SIG-M5 treated with dmso at 0.1 percent for 504 hours (cell line): Measurements from ENCODE around the gene ALDH5A1.
"Not testable (repeated sequence)": the region's sequence is repeated elsewhere in the genome, so short reads cannot be mapped to it uniquely, and the experiment has no call there.

Experiments
- DNase-seq: peaks from one replicate; lab custom pipeline; 2025; ENCODE audit not compliant: unreplicated experiment; lab: John Stamatoyannopoulos, UW

ALDH5A1 gene

DNA sequence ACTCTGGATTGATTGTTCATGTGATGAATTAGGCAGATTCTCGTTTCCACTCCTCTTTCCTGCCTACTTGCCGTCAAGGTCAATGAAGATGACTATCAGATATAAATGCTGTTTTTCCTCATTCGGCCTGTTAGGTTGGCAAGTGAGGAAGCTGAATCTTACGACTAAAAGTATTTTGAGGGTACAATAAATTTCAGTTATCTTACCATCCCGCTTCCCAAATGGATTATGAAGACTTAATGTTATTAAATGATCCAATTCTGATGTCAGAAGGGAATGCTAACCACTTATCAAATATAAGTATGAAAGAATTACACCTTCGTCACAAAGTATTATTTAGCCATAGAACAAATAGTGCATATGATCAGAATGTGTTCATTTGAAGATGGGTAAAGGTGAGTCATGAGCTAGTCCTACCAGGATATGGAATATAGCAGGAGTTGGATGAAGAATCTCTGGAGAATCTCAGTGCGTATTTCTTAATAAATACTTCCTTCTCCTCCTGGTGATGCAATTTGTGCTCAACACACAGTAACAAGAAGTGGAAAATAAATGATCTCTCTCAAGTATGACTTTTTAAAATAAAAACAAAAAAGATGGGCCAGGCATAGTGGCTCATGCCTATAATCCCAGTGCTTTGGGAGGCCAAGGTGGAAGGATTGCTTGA is 10.0 kb upstream of the ALDH5A1 start:
- no peak for DNase-seq

DNA sequence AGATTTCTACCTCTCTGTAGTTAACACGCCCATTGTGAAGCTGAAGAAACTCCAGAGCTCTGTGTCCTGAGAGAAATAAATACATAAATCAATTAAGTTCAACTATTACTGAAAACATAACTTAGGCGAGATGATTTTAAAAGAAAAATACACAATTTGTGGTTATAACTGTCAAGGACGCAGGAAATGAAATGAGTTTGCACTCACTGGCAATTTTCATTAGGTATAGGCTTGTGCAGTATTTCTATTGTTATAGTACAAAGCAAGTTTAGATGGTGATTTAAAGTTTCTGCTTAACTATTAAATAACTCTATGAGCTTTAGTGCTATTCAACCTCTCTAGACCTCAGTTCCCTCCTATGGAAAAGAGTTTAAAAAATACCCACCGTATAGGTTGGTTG is 8.7 kb upstream of the ALDH5A1 start:
- DNase-seq = no peak

DNA sequence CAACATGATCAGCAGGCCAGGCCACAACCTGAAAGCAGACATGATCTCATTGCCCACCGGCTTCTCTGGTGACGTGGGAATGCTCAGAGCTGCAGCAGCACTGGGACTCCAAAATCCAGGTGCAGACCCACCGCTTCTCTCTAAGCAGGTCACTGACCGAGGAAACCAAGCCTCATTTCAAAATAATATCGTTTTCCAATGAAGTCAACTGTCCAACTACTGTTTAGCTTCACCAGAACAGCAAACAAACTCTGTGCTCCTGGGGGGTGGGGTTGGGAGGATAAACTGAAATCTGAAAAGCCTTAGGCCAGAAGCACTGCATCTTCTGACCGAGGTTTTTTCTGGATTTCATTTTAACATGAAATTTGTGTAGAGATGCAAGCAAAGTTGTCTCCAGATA is 5.3 kb upstream of the ALDH5A1 start, which contains the start of gene GPLD1:
TSS of gene GPLD1 (minus strand) at position 109 of the 400 bp plus-strand sequence. CDS start at position 42, 67 bp downstream.
- no peak for DNase-seq

DNA sequence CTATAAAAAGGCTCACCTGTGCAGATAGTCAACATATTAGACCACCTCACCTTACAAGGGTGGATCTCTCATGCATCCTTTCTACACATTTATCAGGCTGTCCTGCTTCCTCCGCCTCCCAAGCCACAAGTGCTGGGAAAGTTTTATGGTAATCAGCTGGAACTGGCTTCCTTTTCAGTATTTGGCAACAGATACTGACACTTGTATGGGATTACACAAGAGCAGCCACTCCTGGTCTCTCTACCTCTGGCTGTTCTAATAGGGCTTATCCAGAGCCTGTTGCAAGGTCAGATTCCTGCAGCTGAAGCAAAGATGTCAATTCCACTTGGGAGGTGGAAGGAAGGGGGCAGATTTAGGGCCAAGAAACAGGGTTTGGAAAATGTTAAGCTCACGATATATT is 4.9 kb upstream of the ALDH5A1 start:
- DNase-seq = peak; percentile 5

DNA sequence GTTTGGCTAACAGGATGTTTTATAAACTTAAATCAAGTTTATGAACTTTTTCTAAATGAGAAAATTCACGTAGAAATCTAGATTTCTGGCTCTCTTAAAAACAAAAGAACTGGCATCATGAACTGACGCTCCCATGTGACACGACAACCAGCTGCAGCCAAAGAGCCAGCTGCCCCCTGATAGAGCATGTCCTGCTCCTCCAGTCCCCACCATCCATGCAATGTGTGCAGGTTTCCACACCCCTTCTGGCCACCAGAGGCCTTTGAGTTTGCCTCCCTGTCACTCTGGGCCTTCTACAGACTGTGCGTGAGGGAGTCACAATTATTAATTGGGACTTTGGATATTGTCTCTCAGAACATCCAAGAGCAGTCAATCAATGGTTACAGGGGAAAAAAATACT is 3.8 kb upstream of the ALDH5A1 start:
- no peak for DNase-seq

DNA sequence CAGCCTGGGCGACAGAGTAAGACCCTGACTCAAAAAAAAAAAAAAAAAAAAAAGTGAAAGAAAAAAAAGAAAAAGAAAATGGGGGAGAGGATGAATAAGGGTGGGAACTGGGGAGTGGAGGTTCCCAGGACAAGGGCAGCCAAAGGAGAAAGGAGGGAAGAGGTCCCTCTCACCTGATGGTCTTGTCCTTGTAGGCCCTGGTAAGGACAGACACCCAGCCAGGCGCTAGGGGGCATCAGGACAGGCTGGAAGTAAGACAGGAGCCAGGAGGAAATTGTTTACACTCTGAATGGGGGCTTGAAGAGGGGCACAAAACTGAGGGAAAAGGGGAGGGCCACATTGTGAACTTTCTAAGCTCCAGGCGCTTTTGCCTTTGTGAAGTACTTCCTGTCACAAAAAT is 2.3 kb upstream of the ALDH5A1 start:
- peak; percentile 17 for DNase-seq

DNA sequence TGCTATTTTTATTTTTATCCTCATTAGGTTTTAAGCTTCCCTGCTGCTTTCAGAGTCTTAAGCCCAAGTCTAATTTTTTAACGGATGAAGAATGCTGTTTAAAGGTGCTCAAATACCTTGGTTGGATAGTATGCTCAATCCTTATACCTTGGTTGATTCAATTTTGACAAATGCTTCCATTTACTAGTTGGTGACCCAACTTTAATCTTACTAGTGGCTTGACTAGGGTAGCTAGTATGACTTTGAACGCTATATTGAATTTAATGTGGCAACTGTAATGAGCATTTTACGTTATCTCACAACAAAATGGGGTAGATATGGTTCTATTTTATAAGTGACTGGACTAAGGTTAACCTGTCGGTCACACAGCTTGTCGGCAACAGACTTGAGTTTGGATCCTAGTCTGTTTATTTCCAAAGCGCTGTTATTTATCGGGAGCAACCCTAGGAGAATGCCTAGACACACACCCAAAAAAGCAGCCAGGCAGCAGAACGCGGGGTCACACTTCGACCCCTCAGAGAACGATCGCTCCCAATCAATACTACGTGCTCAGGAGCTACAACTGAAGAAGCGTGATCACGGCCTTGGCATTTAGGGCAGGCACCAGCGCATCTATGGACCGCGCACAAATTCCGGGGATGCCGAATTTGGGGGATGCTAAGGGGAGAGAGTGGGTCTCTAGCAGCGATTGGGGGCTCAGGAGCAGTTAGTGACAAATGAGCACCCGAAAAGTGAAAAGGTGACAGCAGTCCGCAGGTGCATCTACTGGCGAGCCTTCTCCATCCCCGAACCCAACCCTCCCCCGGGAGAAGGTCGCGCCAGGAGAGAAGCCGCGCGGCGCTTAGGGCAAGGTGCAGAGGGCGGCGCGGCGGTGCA is 586 bp upstream of the ALDH5A1 start:
- no peak for DNase-seq

DNA sequence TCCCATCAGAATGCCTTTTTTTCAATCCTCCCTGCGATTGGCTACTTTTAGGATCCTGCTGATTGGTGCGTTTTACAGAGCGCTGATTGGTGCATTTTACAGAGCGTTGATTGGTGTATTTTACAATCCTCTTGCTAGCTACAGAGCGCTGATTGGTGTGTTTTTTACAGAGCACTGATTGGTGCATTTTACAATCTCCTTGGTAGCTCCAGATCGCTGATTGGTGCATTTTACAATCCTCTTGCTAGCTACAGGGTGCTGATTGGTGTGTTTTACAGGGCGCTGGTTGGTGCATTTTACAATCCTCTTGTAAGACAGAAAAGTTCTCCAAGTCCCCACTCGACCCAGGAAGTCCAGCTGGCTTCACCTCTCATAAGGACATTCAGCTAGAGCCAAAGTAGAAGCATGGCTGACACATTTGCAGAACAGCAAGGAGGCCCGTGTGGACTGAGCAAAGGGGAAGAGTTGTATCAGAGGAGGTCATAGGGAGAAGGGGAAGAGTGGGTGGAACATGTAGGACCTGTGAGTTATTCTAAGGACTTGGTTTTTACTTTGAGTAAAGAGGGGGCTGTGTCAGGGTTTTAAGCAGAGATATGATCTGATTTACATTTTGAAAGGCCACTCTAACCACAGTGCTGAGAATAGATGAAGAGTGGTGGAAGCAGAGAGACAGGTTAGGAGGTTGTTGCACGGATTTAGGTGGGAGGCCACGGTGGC is 2.6 kb downstream of the ALDH5A1 start:
- no peak for DNase-seq

DNA sequence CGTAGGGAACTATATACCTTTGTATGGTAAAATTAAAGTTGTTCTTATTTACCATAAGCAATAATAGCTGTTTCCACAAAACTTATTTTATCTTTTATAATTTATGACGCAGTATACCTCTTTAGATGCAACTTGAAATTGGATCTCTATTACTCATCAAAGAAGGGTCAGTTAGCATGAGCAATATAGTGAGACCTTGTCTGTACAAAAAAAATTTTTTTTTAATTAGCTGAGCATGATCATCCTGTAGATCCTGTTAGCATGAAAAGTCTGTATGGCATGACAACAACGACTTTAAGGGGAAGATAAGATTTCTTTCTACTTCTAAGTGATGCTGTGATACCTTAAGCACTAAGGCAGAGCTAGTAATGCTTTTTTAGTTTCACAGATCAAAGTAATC is 5.9 kb downstream of the ALDH5A1 start:
- no peak for DNase-seq

DNA sequence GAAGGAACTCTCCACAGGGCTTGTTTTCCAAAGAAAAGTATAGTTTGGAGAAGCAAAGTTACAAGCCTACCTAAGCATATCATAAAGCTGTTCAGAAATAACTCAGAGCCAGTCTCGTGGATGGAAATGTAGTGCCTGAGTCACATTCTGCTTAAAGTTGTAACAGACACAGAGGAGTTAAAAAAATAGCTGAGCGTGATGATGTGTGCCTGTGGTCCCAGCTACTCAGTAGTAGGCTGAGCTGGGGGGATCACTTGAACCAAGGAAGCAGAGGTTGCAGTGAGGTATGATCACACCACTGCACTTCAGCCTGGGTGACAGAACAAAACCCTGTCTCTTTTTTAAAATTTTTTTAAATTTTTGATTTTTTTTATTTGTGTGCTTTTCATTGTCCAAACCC is 6.6 kb downstream of the ALDH5A1 start:
- DNase-seq = no peak

DNA sequence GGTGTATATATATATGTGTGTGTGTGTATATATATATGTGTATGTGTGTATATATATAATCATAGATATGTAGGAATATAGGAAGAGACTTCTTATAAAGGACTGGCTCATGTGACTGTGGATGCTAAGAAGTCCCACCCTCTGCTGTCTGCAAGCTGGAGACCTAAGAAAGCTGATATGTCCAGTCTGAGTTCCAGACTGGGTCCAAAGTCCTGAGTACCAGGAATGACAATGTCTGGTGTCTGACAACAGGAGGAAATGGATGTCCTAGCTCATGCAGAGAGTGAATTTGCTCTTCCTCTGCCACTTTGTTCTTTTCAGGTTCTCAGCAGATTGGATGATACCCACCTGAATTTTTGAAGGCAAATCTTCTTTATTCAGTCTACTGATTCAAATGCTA is 7.1 kb downstream of the ALDH5A1 start:
- DNase-seq = no peak

DNA sequence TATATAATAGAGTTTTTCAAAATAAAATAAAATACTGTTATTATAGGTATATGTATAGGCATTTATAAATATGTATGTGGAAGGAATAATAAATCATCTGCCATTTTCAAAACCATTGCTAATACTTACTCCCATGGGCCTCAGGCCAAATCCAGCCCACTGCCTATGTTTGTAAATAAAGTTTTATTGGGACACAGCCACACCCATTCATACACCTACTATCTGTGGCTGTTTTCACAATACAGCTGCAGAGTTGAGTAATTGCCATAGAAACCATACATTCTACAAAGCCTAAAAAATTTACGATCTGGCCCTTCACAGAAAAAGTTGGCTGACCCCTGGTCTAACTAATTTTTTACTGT is 9.5 kb downstream of the ALDH5A1 start:
- DNase-seq = no peak

DNA sequence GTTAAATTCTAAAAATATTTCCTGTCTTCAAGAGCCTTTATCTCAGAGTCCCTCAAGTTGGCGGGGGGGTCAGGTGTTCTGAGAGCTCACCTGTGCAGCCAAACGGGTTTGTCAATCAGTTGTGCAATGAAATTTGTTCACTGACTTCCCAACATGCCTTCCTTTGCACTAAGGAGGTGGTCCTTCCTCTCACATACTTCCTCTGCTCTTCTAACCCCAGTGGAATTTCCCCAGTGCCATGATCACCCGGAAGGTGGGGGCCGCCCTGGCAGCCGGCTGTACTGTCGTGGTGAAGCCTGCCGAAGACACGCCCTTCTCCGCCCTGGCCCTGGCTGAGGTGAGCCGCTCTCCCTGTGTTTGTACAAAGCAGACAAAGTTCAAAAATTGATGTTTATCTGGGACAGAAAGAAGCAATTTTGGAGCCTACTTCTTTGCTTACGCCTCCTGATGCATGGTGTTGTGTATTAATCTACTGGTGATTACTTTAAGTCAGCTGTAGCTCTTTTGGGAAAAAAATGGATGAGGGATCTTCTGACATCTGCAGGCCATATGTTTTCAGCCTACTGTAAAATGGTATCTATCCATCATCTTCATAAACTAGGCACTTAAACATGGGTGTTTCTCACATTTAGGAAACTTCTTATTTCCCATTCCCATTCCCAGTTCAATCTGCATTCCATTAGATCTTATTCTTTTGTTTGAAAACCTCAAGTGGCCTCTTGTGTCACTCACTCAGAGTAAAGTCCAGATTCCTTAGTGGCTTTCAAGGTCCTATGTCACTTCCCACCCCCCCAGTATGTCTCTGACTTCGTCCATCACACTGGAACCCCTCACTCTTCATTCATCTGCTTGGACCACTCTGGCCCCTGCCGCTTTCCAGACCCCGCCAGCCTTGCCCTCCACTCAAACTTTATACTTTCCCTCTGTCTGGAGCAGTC is 10.1 kb downstream of the ALDH5A1 start:
- peak; percentile 56 for DNase-seq

DNA sequence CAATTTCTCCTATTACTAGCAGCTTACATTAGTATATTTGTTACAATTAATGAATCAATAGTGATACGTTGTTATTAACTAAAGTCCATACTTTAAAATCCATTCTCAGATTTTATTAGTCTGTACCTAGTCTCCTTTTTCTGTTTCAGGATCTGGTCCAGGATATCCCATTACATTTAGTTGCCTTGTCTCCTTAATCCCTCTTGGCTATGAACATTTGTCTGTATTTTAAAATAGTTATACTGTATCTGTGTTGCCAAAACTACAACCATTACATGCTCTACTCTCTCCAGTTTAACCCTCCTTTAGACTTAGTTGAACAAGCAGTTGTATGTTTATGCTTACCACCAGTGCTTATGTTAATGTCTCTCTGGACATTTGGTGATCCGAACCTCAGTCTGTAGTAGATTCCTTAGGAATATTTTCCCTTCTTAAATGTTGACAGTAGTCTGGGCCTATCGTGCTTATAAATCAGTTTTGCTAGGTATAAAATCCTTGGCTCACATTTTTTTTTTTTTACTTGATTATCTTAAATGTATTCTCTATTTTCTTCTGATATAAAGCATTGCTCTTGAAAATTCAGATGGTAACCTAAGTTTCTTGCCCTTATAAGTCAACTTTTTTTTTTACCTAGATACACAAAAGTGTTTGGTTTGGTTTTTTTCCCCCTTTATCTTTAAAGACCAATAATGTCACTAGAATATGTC is 12.2 kb downstream of the ALDH5A1 start:
- no peak for DNase-seq

DNA sequence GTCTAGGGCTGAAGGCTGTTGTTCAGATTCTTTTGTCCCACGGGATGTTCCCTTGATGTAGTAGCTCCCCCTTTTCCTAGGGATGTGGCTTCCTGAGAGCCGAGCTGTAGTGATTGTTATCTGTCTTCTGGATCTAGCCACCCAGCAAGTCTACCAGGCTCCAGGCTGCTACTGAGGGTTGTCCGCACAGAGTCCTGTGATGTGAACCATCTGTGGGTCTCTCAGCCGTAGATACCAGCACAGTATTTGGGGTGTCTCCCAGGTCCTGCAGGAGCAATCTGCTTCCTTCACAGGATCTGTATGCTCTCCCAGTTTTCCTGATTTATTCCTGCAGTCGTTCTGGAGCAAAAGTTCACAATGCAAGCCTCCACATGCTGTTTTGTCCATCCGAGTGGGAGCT is 17.2 kb downstream of the ALDH5A1 start:
- DNase-seq = not testable (repeated sequence)

DNA sequence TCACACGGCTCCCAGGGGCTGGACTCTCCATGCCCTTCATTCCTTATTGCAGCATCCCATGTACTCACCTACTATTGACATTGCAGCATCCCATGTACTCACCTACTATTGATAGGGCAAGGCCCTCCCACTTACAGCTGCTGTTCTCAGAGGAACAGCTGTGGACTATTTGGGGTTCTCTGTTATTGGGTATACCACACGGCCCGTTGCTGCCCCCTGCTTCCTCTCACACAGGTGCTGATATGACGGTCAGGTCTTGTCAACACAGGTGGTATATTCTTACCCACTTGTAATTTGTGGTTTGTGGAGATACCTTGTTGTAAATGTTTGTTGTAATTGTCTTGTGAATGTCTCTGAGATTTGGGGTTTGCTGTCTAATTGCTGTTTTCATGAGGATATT is 18.8 kb downstream of the ALDH5A1 start:
- DNase-seq = no peak

DNA sequence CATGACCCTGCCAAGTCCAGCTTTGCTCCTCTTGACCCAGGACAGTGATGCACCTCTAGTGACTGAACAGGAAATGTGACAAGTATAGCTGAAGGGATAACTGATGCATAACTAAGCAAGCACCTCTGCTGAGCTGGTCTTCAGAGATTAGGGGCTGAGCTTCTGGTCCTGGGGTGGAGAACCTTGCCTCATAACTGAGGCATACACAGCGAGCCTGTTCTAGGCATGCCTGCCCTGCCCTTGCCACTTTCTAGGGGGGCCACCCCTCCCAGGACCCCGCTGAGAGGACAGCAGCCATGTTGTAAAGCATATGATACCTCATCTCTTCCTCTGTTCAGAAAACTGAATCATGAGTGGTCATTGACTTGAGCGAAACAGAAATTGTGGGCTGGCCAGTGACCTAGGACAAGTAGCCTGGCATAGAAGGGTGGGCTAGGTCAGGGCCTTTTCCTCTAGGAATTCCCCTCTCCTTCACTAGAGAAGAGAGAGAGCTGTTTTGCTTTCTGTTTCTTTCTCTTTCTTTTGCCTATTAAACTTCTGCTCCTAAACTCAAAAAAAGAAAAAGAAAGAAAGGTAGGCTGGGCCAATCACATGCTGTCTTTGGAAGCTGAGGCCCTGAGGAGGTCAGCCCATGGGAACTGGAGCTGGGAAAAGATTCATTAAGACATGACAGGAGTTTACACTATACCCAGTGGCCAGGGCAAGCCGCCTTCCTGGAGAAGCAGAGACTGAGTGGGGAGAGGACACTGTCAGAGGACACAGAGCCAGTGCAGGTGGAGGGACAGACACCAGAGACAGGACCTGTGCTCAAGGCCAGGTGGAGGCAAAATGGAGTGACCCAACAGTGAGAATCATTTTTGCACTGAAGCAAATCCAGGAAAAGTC is 23.1 kb downstream of the ALDH5A1 start:
- DNase-seq = no peak

DNA sequence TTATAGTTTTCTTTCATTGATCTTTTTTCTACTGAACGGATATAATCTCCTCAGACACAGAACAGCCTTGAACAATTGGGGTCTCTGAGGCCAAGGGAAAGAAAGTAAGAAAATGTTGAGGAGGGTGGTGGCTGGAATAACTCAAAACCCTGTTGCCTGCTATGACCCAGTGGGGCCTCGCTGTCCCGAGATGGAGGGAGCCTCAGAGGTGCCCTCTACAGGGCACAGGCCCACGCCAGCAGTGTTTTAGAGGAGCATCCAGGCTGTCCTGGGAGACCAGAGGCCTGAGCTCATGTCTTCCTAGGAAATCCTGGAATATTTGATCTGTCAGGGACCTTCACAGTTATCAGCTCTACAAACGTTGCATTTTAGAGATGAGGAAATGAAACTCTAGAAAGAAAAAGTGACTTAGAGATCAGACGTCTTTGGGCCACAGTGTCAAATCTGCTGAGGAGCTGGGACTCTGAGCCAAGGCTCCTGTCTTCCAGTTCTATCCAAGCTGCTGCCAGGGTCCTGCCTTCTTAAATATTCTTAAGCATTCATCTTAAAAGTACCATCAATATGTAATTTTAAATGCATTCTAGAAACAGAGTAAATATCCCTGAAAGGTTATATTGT is 26.3 kb downstream of the ALDH5A1 start:
- DNase-seq = peak; percentile 16
